TTC549 (cell line): ENCODE measurements around the gene AMN1.
A peak's percentile ranks its signal among the peaks of the same experiment; 100 is the strongest.
"Not testable (repeated sequence)": the region's sequence is repeated elsewhere in the genome, so short reads cannot be mapped to it uniquely, and the experiment has no call there.

Experiments used
- FAIRE-seq: peaks from 2 replicates; lab custom pipeline; 2012; peaks lifted over from hg19 to GRCh38; lab: Jason Lieb, UNC

AMN1 gene

GRCh38 chr12:31732926-31733548, 4.2 kb upstream of the AMN1 start:
- no peak for FAIRE-seq

GRCh38 chr12:31731203-31731602, 2.4 kb upstream of the AMN1 start:
- not testable (repeated sequence) for FAIRE-seq

DNA sequence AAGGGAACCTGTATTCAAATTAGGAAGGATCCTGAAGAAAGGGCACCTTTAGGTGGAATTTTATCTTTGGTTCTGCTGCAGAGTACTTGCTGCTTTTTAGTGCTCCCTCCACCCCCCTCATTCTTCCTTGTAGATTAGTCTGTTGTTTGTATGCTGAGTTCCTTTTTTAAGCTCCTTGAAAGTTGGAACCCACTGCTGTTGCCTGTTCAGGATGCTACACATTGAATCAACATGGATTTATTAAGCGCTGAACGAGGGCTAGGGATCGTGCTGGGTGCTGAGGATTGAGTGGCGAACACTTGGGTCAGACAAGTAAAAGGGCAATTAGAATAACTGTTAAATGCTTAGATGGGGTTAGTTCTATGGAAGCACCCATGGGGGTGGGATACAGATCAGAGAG, 884 bp upstream of the AMN1 start:
- no peak for FAIRE-seq

DNA sequence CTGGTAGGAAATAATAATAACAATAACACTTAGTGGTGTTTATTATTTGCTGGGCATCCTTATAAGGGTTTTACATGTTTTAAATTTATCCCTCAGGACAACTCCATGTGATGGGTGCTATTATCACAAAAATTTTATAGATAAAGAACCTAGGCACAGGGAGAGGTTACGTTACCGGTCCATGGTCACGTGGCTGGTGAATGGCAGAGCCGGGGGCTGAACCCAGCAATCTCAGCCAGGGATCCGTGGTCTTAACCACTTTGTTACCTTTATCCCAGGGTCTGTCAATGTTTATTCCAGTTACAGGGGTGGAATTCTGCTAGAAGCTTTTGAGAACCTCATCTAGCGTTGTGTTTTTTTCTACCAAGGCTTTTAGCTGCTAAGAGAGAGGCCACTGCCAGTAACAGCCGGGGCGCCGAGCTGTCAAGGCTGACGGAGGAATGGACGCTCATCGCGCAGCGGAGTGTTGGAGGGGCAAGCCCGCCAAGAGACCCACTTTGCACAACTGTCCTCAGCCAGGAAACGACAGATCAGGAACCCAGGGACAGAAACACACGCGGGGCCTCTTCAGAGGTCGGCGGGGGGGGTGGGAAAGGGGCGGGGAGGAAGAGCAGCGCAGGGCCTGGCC, 418 bp downstream of the AMN1 start:
- FAIRE-seq, result no peak

DNA sequence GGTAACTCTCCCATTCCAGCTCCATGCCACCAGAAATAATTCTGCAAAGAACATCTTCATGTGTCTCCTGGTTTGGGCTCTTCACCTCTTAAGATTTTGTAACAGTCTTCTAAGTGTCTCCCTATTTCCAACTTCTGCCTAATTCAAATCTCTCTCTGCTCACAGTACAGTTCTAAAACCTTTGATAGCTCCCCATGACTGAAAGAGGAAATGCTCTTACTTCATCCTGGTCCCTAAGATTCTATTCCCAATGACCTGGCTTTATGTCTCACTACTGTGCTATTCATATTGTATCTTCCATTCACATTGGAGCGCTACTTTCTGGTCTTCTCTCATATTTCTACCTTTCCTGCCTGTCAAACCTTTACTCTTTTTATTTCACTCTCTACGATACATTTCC, 1.6 kb downstream of the AMN1 start:
- FAIRE-seq, result no peak

- FAIRE-seq, result no peak
Measured at GRCh38 chr12:31726575-31726974, 2.2 kb downstream of the AMN1 start.

DNA sequence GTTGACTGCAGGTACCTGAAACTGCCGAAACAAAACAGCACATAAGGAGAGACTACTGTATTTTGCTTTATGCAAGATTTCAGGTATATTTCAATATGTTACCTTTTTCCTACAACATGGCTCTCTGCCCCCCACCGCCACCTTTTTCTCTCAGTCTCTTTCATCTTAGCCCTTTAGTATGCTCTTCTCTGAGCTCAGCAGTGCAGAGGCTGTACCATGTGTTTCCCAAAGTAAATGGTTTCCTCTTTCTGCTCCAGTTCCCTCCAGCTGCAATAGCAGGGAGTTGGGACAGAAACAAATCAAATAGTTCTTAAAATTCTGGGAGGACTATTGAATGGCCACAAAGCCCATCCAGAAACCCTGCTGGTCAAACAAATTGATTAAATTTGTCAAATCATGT, 4.3 kb downstream of the AMN1 start:
- no peak for FAIRE-seq

- no peak for FAIRE-seq
Measured at GRCh38 chr12:31722580-31722979, 6.2 kb downstream of the AMN1 start.

DNA sequence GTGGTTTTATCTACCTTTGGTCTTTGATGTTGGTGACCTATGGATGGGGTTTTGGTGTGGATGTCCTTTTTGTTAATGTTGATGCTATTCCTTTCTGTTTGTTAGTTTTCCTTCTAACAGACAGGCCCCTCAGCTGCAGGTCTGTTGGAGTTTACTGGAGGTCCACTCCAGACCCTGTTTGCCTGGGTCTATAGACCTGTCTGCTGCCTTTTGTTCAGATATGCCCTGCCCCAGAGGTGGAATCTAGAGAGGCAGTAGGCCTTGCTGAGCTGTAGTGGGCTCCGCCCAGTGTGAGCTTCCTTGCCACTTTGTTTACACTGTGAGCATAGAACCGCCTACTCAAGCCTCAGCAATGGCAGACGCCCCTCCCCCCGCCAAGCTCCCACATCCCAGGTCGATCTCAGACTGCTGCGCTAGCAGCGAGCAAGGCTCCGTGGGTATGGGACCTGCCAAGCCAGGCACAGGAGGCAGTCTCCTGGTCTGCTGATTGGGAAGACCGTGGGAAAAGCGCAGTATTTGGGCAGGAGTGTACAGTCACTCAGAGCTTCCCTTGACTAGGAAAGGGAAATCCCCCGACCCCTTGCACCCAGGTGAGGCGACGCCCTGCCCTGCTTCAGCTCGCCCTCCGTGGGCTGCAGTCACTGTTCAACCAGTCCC, 10.2 kb downstream of the AMN1 start:
- not testable (repeated sequence) for FAIRE-seq

DNA sequence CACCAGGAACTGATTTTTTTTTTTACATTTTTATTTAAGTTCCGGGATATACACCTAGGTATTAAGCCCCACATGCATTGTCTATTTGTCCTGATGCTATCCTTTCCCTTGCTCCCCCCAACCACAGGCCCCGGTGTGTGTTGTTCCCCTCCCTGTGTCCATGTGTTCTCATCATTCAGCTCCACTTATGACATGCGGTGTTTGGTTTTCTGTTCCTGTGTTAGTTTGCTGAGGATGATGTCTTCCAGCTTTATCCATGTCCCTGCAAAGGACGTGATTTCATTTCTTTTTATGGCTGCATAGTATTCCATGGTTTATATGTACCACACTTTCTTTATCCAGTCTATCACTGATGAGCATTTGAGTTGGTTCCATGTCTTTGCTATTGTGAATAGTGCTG, 11.8 kb downstream of the AMN1 start:
- FAIRE-seq, result not testable (repeated sequence)

DNA sequence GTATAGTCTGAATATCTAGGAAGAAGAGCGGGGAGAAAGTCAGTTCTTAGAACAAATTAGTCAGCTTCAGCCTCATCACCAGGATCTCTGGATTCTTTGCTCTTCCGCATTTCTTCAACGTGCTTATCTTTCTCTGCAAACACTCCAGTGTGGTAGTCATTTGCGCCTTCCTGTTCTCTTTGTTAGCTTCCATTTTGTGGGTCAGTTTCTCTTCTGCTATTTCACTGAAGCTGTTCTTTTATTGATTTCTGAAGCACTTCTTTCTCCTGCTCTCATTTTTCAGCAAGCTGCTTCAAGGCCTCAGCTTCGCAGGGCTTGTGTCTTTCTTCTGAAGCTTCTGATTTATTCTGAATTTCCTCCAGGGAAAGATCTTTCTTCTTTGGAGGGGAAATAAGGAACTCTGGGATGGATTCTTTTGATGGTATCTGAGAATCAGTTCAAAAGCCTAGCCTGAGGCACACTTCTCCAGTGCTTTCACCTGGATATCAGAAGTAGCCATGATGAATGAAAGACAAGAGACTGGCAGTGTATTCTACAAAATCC, 13.5 kb downstream of the AMN1 start:
- FAIRE-seq, result no peak

DNA sequence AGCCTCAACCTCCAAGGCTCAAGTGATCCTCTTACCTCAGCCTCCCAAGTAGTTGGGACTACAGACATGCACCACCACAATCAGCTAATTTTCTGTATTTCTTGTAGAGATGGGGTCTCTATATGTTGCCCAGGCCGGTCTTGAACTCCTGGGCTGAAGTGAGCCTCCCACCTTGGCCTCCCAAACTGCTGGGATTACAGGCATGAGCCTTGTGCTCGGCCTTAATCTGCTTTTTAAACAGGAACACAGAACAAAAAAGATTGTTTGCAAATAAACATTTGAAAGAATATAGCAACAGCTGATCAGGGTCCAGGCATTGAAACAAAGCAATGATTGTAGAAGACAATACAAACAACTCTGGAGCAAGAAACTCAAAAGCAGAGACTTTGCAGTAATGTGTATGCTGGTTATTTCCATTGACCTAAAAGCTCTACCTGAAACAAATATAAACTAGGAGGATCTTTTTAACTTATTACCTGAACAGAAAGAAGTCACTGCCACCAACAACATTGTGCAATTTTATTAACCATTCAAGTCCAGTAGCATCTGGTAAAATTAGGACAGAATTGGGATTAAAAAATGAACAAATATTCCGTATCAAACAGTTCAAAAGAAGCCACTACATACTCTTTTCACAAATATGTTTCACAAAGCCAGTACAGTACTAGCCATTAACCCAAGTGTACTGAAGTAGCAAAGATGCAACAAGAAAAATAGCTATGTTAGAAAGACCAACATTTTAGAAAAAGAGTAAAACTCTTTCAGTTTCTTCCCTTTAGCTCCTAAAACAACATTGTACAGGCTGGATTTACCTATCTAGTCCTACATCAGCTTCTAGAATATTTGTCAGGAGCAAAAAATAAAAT, 14.2 kb downstream of the AMN1 start:
- no peak for FAIRE-seq

DNA sequence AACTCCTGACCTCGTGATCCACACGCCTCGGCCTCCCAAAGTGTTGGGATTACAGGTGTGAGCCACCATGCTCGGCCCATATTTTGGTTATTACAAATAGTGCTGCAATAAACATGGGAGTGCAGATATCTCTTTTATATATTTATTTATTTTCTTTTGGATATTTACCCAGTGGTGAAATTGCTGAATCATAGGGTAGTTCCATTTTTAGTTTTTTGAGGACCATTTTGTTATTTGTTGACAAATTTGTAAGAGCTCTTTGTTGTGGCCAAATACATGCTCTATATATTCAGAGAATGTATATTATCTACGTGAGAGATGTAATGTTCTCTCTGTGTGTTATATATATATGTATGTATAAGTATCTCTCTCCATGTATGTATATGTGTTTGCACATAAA, 15.9 kb downstream of the AMN1 start:
- FAIRE-seq, result no peak

DNA sequence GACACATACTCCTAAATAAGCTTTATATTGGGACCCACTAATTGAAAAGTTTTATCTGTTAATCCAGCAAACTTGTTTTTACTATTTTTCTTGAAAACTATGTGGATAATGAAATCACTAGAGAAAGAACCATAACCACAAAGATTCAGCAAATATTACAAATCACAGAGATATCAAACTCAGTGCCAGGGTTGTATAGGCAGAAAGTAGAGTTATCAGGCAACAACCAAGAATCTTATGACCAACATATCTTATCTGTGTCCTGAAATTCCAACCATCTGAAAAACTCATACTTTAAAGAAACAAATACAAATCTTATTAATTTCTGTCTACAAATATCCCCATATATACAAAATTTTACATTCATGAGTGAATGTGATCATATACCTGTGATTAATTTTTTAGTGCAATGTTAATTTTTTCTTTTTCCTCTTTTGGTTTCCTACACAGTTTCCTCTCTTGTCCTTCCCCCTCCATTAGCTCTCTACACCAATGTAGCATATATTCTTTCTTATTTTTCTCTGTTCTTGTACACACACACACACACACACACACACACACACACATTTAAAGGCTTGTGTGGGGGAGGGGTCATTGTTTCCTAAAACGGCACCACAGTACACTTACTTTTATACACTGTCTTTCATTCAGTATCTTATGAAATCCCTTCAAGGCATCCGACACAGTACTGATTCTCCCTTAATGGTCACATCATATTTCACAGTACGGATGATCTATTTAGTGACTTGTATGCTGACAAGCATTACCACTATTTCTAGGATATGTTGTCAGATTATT, 18.6 kb downstream of the AMN1 start:
- FAIRE-seq, result no peak

GRCh38 chr12:31708118-31708517, 20.7 kb downstream of the AMN1 start:
- FAIRE-seq, result not testable (repeated sequence)

- no peak for FAIRE-seq
Measured at GRCh38 chr12:31705621-31706020, 23.2 kb downstream of the AMN1 start.

GRCh38 chr12:31702047-31702446, 26.8 kb downstream of the AMN1 start:
- no peak for FAIRE-seq

- not testable (repeated sequence) for FAIRE-seq
Measured at GRCh38 chr12:31689921-31690320, 38.9 kb downstream of the AMN1 start.

GRCh38 chr12:31687101-31687527, 41.7 kb downstream of the AMN1 start:
- no peak for FAIRE-seq

DNA sequence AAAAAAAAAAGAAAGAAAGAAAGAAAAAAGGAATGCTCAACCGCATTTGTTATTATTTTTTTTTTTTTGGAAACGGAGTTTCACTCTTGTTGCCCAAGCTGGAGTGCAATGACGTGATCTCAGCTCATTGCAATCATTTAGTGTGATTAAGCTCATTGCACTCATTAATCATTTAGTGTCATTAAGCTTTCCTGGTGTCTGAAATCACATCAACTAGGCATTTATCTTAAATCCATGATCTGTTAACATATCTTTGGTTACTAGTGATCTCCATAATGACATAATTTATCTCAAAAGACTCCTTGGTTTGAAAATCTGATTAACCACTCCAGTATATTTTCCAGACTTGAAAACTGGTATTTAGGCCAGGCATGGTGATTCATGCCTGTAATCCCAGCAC, 43.0 kb downstream of the AMN1 start:
- no peak for FAIRE-seq

GRCh38 chr12:31682136-31682962, 46.5 kb downstream of the AMN1 start:
- peak; percentile 3 for FAIRE-seq
